Psoas muscle (tissue), 8 donors: ENCODE measurements around the gene CHID1. TPM values are rescaled to one million over a fixed set of nuclear protein-coding genes. Genes with fewer than 3 reads are reported as not detected.

Source experiments
- ATAC-seq, 4 donors: fragments of 200-7000 bp; cut with Tn5 transposase; one replicate each; pipeline ENCODE4 v1.9.1; 2020; ENCODE audit warnings: moderate library complexity in 3 of 4, mild to moderate bottlenecking in 2 of 4
- DNase-seq, 2 donors: peaks; one replicate each; pipeline ENCODE4 v3.0.0-alpha.2; 2020
- H3K27ac ChIP-seq: fragments of 200-600 bp; one replicate; pipeline ENCODE4 v1.8.0; 2022
- H3K27me3 ChIP-seq, 3 donors: fragments of 200-600 bp in 1 of 3; one replicate each; pipeline versions ENCODE4 v1.6.1 to v1.8.0; 2013 to 2022; ENCODE audit warnings: low read length in 2 of 3, mild to moderate bottlenecking in 2 of 3, moderate library complexity in 1 of 3; ENCODE audit not compliant: insufficient read depth in 3 of 3
- H3K36me3 ChIP-seq, 2 donors: fragments of 200-600 bp in 1 of 2; one replicate each; pipeline versions ENCODE4 v1.6.1 to v1.8.0; 2013 to 2022; ENCODE audit warnings: low read depth in 1 of 2, mild to moderate bottlenecking in 1 of 2, moderate library complexity in 1 of 2; ENCODE audit not compliant: insufficient read depth in 1 of 2
- H3K4me1 ChIP-seq: fragments of 200-600 bp; one replicate; pipeline ENCODE4 v1.8.0; 2022
- H3K4me3 ChIP-seq: fragments of 200-600 bp; one replicate; pipeline ENCODE4 v1.8.0; 2022; ENCODE audit warnings: mild to moderate bottlenecking
- H3K9me3 ChIP-seq: fragments of 200-600 bp; one replicate; pipeline ENCODE4 v1.8.0; 2022
- WGBS, 3 donors: extraction: QIAGEN DNeasy Blood & Tissue Kit; methylation state at CpG; one replicate each; pipeline versions ENCODE4 v1.1.6 to v1.1.7; 2013; 5-methylcytosine and 5-hydroxymethylcytosine counted together
- intact Hi-C, 2 donors: fragments of 100-400 bp; cut with DNase I; formaldehyde crosslinking; loops; one replicate each; pipeline versions ENCODE4 v1.11.0 to v1.14.2; 2022
- polyA plus RNA-seq, 3 donors: library from polyadenylated mRNA; stranded (reverse); fragments of 200-250 nt; gene quantifications; one replicate each; pipeline ENCODE4 v1.2.3, GENCODE V29; 2013
- total RNA-seq, 4 donors: library from RNA; stranded (reverse); fragmentation: NEBNext Ultra II Directional in 2 of 4; extraction: Animal tissue kit (Norgen Biotek cat#: 25700) in 2 of 4; gene quantifications; one replicate each; pipeline versions ENCODE4 v1.2.1 to v1.2.4, GENCODE V29; 2021 to 2023
- TF ChIP-seq, protein P1 (sequence below): fragments of 200-600 bp; IDR thresholded peaks from one replicate; pipeline ENCODE4 v1.8.0; 2022; ENCODE audit warnings: antibody characterized with exemption
- donor health status: healthy with polysubstance abuse.
- donor health status: DM: no; HTN: no; CAD: no; lungs with moderate emphysema.
- donor health status: Bipolar disorder and iron deficiency.
- donor health status: healthy.
- donor health status: DM: yes; HTN: yes; CAD: no.
- donor health status: DM: no; HTN: no; CAD: no.
- donor health status: DM: no; HTN: no; CAD: no.
- donor health status: DM: yes; HTN: yes; CAD: no.

Gene CHID1
- total and polyA plus RNA-seq, 7 donors: 25.5 to 44.5 (median 34.3) TPM

DNA sequence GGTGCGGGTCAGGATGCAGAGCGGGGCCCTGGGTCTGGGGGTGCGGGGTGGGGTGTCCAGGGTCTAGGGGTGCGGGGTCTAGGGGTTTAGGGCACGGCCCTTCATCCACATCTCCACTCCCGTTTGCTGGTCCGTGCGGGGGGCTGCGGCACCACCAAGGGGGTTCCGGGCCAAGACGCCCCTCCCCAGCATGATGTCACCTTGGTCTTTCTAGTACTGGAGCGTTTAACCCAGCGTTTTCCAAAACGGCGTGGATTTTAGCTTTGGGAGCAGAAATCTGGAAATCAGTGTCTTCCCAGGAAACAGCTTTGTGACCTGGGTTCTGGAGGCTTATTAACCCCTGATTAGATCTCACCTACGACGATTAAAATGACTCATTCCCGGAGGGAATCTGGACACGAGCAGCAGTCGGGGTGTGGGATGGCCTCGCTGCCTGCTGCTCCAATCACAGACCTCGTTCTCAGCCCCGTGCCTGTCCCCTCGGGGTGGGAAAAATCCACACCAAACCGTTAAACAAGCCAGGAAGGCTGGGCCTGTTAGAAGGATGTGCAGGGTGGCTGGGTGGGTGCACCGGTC, 15.8 kb upstream of the CHID1 start:
- WGBS, 3 donors: 2 to 4% (median 3%) methylated on average over 19 to 26 of the region's 26 CpGs
- Histone ChIP-seq H3K27me3 (no peaks in the 10 kb centered on the region), H3K4me1 (peaks cover 30% of the 10 kb centered on the region), H3K4me3 (peak overlapping the region; percentile 80), H3K9me3 (no peaks in the 10 kb centered on the region), H3K27ac (peak overlapping the region; percentile 86), H3K36me3 (peaks cover 0 to 9% of the 10 kb centered on the region in 2 donors)
- TF ChIP-seq, protein P1, sequence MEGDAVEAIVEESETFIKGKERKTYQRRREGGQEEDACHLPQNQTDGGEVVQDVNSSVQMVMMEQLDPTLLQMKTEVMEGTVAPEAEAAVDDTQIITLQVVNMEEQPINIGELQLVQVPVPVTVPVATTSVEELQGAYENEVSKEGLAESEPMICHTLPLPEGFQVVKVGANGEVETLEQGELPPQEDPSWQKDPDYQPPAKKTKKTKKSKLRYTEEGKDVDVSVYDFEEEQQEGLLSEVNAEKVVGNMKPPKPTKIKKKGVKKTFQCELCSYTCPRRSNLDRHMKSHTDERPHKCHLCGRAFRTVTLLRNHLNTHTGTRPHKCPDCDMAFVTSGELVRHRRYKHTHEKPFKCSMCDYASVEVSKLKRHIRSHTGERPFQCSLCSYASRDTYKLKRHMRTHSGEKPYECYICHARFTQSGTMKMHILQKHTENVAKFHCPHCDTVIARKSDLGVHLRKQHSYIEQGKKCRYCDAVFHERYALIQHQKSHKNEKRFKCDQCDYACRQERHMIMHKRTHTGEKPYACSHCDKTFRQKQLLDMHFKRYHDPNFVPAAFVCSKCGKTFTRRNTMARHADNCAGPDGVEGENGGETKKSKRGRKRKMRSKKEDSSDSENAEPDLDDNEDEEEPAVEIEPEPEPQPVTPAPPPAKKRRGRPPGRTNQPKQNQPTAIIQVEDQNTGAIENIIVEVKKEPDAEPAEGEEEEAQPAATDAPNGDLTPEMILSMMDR: no peak
- peak; percentile 15 to 43 (median 25) for ATAC-seq
- intact Hi-C loops: loop anchor here (5.0 kb wide), 3 partner anchors 51 to 126 kb away; no protein-coding TSS in a partner anchor
- DNase-seq: peak; percentile 52 to 60

DNA sequence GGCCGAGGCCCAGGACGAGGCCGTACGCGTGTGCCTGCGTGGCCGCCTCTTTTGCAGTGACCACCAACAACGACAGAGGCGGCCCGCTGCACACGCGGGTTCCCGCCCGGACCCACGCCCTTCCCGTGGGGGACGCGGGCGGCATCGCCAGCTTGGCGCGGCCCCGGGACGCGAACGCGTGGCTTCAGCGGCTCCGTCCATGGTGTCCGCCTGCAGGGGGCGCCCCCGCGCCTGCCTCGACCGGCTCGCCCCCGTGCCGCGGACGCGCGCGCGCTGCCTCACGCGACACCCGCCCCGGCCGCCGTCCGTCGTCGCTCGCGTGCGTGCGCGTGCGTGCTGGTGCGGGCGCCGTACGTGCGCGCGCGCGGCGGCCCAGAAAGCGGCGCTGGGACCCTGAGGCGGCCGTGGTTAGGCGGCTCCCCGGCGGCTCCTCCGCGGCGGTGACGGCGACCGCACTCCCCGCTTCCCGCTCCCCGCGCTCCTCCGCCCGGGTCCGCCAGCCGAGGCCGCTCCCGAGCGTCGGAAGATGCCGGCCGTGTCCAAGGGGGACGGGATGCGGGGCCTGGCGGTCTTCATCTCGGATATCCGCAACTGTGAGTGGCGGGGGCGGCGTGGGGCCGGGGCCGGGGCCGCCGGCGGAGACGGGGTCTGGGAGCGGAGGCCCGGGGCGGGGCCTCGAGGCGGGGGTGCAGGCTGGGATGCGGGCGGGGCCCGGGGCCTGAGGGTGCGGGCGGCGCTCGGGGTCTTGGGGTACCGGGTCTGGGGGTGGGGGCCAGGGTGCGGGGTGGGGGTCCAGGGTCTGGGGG, 15.1 kb upstream of the CHID1 start, which contains the start of gene AP2A2:
Gene AP2A2 (plus strand): TSS at position 375 of the 806 bp plus-strand sequence. CDS start 152 bp downstream, at position 527.
- DNase-seq (peak; percentile 95), ATAC-seq (peak; percentile 93 to 96 (median 94))
- peak within 1 kb of the TSS; percentile 80 for H3K4me3 ChIP-seq
- H3K27ac ChIP-seq: peak within 1 kb of the TSS; percentile 86
- no peaks in the 10 kb centered on the region for H3K9me3 ChIP-seq
- H3K27me3 ChIP-seq: no peaks in the 10 kb centered on the region
- peaks cover 0 to 9% of the 10 kb centered on the region in 2 donors for H3K36me3 ChIP-seq
- TF ChIP-seq, protein P1: peak; percentile 83
- H3K4me1 ChIP-seq: peaks cover 23% of the 10 kb centered on the region
- WGBS, 3 donors: 5 to 8% (median 5%) methylated on average over 60 to 124 of the region's 124 CpGs
- intact Hi-C loops: loop anchor here (5.0 kb wide), 3 partner anchors 52 to 127 kb away; no protein-coding TSS in a partner anchor

DNA sequence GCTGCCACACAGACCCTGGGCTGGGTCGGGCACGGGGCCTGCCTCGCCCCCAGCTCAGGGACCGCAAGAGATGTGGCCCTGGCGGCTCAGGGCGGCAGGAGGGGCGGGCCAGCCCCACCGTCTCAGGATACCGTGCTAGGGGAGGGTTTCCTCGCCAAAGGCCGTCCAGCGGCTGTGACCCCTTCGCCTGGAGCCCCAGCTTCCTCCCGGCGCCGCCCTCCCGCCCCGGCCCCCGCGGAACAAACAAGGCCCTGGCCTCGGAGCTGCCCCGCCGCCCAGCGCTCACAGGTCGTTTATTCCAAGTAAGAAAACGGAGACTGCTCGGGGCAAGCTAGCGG, 14.5 kb upstream of the CHID1 start:
- Histone ChIP-seq H3K4me1 (peaks cover 23% of the 10 kb centered on the region), H3K27me3 (no peaks in the 10 kb centered on the region), H3K36me3 (peaks cover 0 to 9% of the 10 kb centered on the region in 2 donors), H3K27ac (peak overlapping the region; percentile 86), H3K4me3 (peak overlapping the region; percentile 80), H3K9me3 (no peaks in the 10 kb centered on the region)
- ATAC-seq: peak in 2 of 4 donors; percentile 4 to 10
- TF ChIP-seq, protein P1: no peak
- intact Hi-C loops: loop anchor here (5.0 kb wide), 3 partner anchors 52 to 127 kb away; no protein-coding TSS in a partner anchor
- WGBS, 3 donors: 51 to 63% (median 61%) methylated on average over 20 to 28 of the region's 28 CpGs
- peak; percentile 36 to 68 for DNase-seq

DNA sequence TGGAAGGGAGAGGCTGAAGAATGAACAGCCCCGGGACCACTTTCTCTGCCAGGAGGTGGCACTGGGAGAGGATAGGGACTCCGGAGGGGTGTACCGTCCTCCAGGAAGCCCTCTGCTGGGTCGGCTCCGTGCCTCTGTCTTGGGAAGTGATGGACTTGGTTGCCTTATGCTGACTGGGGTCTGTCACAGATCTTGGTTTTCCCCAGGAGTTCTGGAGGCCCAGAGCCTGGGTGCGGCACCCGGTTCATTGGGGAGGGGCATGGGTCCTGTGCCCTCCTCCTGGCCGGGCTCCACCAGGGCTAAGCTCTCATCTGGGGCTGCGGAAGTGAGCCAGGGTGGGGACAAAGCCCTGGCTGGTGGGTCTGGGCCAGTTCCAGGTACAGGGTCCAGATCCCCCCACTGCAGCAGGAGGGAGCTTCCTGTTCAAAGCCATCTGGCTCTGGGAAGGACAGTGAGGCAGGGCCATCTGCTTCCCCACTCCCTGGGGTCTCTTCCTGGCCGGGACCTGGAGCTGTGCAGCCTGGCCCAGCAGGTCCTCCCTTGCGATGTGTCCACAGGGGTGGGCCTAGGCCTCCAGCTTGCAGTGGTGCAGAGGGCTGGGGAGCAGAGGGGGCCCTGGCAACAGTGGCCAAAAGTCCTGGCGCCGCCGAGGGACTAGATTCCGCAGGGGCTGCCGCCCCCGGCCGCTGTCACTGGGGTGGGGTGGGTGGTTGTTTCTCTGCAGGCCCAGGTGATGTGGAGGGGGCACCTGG, 14.0 kb upstream of the CHID1 start:
- peaks cover 17% of the 10 kb centered on the region for H3K4me1 ChIP-seq
- intact Hi-C loops: loop anchor here (5.0 kb wide), 3 partner anchors 53 to 128 kb away; no protein-coding TSS in a partner anchor
- TF ChIP-seq, protein P1: no peak
- no peaks in the 10 kb centered on the region for H3K27me3 ChIP-seq
- H3K4me3 ChIP-seq: peak overlapping the region; percentile 80
- no peak for ATAC-seq
- peak overlapping the region; percentile 86 for H3K27ac ChIP-seq
- H3K36me3 ChIP-seq: peaks cover 0 to 9% of the 10 kb centered on the region in 2 donors
- no peaks in the 10 kb centered on the region for H3K9me3 ChIP-seq
- 53 to 62% (median 54%) methylated on average over 17 to 18 of the region's 18 CpGs for WGBS, 3 donors
- DNase-seq: peak; percentile 44 to 61
